Erythroblast (primary cell): ENCODE results near the gene RYR2.
"Not testable (repeated sequence)": the region's sequence is repeated elsewhere in the genome, so short reads cannot be mapped to it uniquely, and the experiment has no call there.

Experiments
- DNase-seq, 2 experiments: peaks; one replicate each; lab custom pipeline; 2025; lab: John Stamatoyannopoulos, UW
- GATA1 ChIP-seq: IDR thresholded peaks from 2 replicates; pipeline ENCODE4 v1.6.1; 2011; ENCODE audit warnings: low read depth, mild to moderate bottlenecking, control low read depth, low read length, moderate library complexity
- POLR2A ChIP-seq: IDR thresholded peaks from 2 replicates; pipeline ENCODE4 v1.6.1; 2011; ENCODE audit warnings: mild to moderate bottlenecking, low read length

RYR2 gene

GRCh38 chr1:237269938-237270337 lies 228.0 kb downstream of the RYR2 start:
- no peak for DNase-seq
- no peak for TF ChIP-seq POLR2A
- TF ChIP-seq GATA1, result no peak

- no peak for DNase-seq
- TF ChIP-seq GATA1 (no peak), POLR2A (no peak)
These were observed 228.4 kb downstream of the RYR2 start for GRCh38 chr1:237270353-237270752.

DNA sequence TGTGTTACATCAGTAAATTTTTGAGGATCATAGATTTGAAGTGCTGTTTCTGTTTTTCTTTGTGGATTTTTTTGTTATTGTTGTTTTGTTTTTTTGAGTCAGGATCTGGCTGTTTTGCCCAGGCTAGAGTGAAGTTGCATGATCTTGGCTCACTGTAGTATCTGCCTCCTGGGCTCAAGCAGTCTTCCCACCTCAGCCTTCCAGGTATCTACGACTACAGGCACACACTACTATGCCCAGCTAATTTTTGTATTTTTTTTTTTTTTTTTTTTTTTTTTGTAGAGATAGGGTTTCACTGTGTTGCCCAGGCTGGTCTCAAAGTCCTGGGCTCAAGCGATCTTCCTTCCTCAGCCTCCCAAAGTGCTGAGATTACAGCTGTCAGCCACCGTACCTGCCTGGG lies 236.0 kb downstream of the RYR2 start:
- DNase-seq, result not testable (repeated sequence)

GRCh38 chr1:237279629-237280028 lies 237.6 kb downstream of the RYR2 start:
- TF ChIP-seq GATA1 (no peak), POLR2A (no peak)
- no peak for DNase-seq

DNA sequence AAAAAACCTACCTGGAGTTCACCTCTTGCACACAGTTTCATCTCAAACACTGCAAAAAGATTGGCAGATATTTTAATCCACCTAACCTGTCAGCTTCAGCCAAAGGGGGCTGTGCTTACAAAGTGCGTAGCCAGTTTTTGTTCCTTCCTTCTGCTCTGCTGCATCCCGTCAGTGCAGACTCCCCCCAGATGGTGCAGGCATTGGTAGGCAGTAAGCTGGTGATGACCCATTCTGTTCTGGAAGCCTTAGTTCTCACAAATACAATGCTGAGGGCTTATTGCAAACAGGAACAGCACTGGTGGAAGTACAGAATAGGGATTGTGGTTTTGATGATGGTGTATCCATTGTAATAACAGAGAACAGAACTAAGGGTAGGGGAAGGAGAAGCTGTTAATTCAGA lies 239.5 kb downstream of the RYR2 start:
- DNase-seq, result no peak

GRCh38 chr1:237282208-237282783 lies 240.3 kb downstream of the RYR2 start:
- TF ChIP-seq POLR2A, result no peak
- TF ChIP-seq GATA1, result no peak
- DNase-seq, result no peak

More for the DNA sequence above, 239.5 kb downstream of the RYR2 start:
- no peak for TF ChIP-seq GATA1
- TF ChIP-seq POLR2A, result no peak

- no peak for DNase-seq
- TF ChIP-seq GATA1 (no peak), POLR2A (no peak)
These were observed 246.0 kb downstream of the RYR2 start for GRCh38 chr1:237287876-237288521.

GRCh38 chr1:237293804-237294203 lies 251.8 kb downstream of the RYR2 start:
- DNase-seq, result no peak
- TF ChIP-seq POLR2A (no peak), GATA1 (no peak)

- TF ChIP-seq GATA1, result no peak
- TF ChIP-seq POLR2A, result no peak
- no peak for DNase-seq
These were observed 254.9 kb downstream of the RYR2 start for GRCh38 chr1:237296861-237297260.

GRCh38 chr1:237300642-237301041 lies 258.7 kb downstream of the RYR2 start:
- DNase-seq, result no peak
- TF ChIP-seq POLR2A (no peak), GATA1 (no peak)

DNA sequence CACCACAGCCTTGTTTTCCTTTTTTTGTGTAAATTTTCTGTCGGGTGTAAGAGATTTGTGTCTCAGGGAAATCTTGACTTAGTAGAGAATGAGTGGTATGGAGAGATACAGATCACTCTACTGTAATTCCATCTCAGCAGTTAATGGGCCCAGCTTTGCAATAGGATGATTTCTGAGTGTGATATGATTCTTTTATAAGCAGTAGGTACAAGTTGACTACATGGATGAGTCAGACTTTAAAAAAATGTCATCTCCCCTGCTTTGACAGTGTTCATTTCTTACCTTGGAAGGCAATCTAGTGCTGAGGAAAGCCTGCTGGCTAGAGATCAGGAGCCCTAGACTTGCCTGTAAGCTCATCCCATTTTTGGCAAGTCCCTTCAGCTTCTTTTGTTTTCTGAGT lies 261.9 kb downstream of the RYR2 start:
- DNase-seq, result no peak
- TF ChIP-seq POLR2A, result no peak
- TF ChIP-seq GATA1, result no peak

DNA sequence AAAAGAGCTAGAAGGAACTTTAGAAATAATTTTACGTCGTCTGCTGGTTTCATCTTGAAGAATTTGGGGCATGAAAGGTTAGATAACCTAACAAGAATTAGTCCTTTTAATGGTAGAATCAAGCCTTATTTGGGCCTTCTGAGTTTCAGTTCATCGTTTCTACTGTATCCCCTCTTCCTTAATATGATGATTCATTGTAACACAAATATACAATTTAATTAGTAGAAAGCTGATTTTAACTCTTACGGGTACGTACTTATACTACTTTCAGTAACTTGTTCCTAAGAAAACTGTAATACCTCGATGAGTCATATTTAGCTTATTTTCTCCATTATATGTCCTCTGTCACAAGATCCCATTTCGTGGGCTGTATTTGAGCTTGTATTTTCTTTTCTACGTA lies 264.7 kb downstream of the RYR2 start:
- DNase-seq, result no peak
- TF ChIP-seq POLR2A, result no peak
- no peak for TF ChIP-seq GATA1

- TF ChIP-seq POLR2A, result no peak
- TF ChIP-seq GATA1, result no peak
These were observed 267.7 kb downstream of the RYR2 start for GRCh38 chr1:237309595-237310118.

DNA sequence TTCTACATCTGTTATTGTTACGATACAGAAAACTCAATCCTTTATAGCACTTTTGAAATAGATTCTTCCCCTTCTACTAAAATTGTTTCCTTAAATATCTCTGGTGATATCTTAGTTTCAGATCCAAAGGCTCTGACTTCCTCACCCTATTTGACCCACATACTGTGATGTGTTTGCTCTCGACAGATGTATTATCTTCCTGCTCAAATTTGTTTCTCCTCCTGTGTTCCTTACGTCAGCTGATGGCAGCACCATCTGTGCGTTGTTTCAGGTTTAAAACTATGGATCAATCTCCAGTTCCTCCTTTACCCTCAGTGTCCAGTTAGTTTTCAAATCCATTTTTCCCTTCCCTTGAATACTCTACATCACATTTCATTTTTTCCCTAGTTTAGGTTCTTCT lies 274.4 kb downstream of the RYR2 start:
- DNase-seq, result no peak
- no peak for TF ChIP-seq POLR2A
- TF ChIP-seq GATA1, result no peak

More at GRCh38 chr1:237309595-237310118, 267.7 kb downstream of the RYR2 start:
- no peak for DNase-seq

GRCh38 chr1:237318748-237319147 lies 276.8 kb downstream of the RYR2 start:
- TF ChIP-seq POLR2A, result no peak
- no peak for TF ChIP-seq GATA1
- DNase-seq, result no peak
